ENCODE data around the gene MAST1. TPM values are rescaled to one million over a fixed set of nuclear protein-coding genes. Genes with fewer than 3 reads are reported as not detected.

MAST1 gene
- total RNA-seq (0.39 and 1.2 TPM in 2 replicates), polyA plus RNA-seq (0.36 and 1.1 TPM in 2 replicates), polyA minus RNA-seq (0.69 and 1.6 TPM in 2 replicates)
- total RNA-seq (2013), result 0.16 TPM

DNA sequence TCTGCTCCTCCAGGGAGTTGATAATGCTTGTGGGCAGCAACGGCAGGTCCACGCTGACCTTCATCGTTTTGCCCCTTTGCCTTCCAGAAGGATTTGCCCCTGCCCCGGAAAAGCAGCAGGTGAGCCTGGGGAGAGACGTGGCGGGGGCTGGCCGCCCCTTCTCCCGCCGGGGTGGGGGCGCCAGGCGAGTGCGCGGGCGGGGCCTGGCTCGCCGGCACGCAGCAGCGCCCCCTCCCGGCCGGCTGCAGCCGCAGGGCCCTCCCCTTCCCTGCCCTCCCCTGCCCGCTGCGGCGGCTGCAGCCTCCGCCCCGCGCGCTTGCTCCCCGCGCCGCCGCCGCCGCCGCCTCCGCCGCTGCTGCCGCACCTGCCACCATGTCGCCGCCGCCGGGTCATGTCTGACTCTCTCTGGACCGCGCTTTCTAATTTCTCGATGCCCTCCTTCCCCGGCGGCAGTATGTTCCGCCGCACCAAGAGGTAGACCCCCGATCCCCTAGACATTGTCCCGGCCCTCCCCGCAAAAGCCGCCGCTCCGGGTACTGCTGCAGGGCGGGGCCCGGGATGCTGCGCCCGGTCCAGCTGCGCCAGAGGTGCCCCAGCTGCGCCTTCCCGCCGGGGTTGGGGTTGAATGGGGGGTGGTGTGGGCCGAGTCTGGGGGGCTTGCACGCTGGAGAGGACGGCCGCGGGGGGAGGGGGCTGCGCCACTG is at the start of gene MAST1:
Gene MAST1 (plus strand): TSS at position 334 of the 704 bp plus-strand sequence. CDS start 58 bp downstream, at position 392.
- 2% methylated on average over 58 of the region's 69 CpGs for WGBS (ENCODE audit: insufficient coverage)
- ChIA-PET POLR2A (no interaction called here), CTCF (interaction anchor here (1.8 kb wide), 1 partner anchor 9 kb away, joined by 12 read pairs; no protein-coding TSS in a partner anchor)
- Histone ChIP-seq H3K9me3 (ENCODE audit: control extremely low read depth in 1 of 3, control insufficient read depth in 2 of 3, insufficient read depth in 1 of 3, low read length in 2 of 3) (peaks cover 0 to 44% (median 7%) of the 10 kb centered on the region in 3 donors), H3K27me3 (replicated peaks in 1 of 4; ENCODE audit: control extremely low read depth in 1 of 4, control insufficient read depth in 3 of 4, insufficient read depth in 4 of 4, low read length in 3 of 4) (peaks cover 6 to 93% (median 57%) of the 10 kb centered on the region in 4 experiments), H3K27ac (ENCODE audit: low read length in 2 of 2) (no peak within 1 kb of the TSS), H3K36me3 (replicated peaks in 1 of 2; ENCODE audit: control extremely low read depth in 1 of 2, control insufficient read depth in 1 of 2, extremely low read depth in 1 of 2, insufficient read depth in 2 of 2, low read length in 1 of 2) (no peaks in the 10 kb centered on the region), H3K79me2 (ENCODE audit: control insufficient read depth, insufficient read depth, low read length) (no peaks in the 10 kb centered on the region), H3K4me3 (ENCODE audit: control extremely low read depth in 1 of 5, extremely low read depth in 1 of 5, insufficient read depth in 1 of 5, low read depth in 2 of 5, low read length in 4 of 5) (peak within 1 kb of the TSS in 3 of 5 experiments; percentile 12 to 57 (median 36)), H3K9ac (ENCODE audit: low read length) (peak within 1 kb of the TSS; percentile 52), H4K20me1 (ENCODE audit: control insufficient read depth, insufficient read depth, low read length, poor library complexity, severe bottlenecking) (no peaks in the 10 kb centered on the region), H2AFZ (ENCODE audit: insufficient read depth, low read depth, low read length, poor library complexity, severe bottlenecking) (peak within 1 kb of the TSS; percentile 44), H3K4me2 (replicated peaks; ENCODE audit: low read depth, low read length, poor library complexity, severe bottlenecking) (peak within 1 kb of the TSS; percentile 91), H3K4me1 (ENCODE audit: control insufficient read depth in 2 of 2, insufficient read depth in 2 of 2, low read length in 2 of 2) (peaks cover 43 to 56% of the 10 kb centered on the region in 2 donors)
- ATAC-seq (ENCODE audit: low read depth) (peak; percentile 72), DNase-seq (peak; percentile 74)
- no peak within 1 kb of the TSS for H3K27ac Mint-ChIP-seq
- no peaks in the 10 kb centered on the region for H3K9me3 Mint-ChIP-seq (ENCODE audit: insufficient read depth)
- intact Hi-C loops (cut with micrococcal nuclease), result loop anchor here (2.0 kb wide), 1 partner anchor 32 kb away; the partner anchor contains the start of gene RNASEH2A
- H3K27me3 Mint-ChIP-seq, result peaks cover 65% of the 10 kb centered on the region
- H3K4me1 Mint-ChIP-seq, result peaks cover 48% of the 10 kb centered on the region
- H3K4me3 Mint-ChIP-seq, result peak within 1 kb of the TSS; percentile 75
- no peak for TF ChIP-seq EZH2 (IDR thresholded peaks at IDR 0.05; ENCODE audit: borderline replicate concordance, insufficient read depth, low read depth, low read length, poor library complexity, severe bottlenecking)
- TF ChIP-seq, protein P1, sequence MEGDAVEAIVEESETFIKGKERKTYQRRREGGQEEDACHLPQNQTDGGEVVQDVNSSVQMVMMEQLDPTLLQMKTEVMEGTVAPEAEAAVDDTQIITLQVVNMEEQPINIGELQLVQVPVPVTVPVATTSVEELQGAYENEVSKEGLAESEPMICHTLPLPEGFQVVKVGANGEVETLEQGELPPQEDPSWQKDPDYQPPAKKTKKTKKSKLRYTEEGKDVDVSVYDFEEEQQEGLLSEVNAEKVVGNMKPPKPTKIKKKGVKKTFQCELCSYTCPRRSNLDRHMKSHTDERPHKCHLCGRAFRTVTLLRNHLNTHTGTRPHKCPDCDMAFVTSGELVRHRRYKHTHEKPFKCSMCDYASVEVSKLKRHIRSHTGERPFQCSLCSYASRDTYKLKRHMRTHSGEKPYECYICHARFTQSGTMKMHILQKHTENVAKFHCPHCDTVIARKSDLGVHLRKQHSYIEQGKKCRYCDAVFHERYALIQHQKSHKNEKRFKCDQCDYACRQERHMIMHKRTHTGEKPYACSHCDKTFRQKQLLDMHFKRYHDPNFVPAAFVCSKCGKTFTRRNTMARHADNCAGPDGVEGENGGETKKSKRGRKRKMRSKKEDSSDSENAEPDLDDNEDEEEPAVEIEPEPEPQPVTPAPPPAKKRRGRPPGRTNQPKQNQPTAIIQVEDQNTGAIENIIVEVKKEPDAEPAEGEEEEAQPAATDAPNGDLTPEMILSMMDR (IDR thresholded peaks at IDR 0.05), result peak; percentile 63
